Cardiac fibroblast (primary cell): ENCODE data around the gene ZFYVE19.

Source experiments
- DNase-seq, 2 donors: peaks; one replicate each; pipeline versions ENCODE4 v3.0.0 to v3.0.0-alpha.2; 2010; ENCODE audit warnings: low read depth in 2 of 2
- H3K4me3 ChIP-seq, 2 donors: replicated peaks in 1 of 2; 1 replicate in 1 of 2; 2 replicates in 1 of 2; pipeline ENCODE4 v1.5.1; 2011; ENCODE audit warnings: low read depth in 2 of 2, low read length in 2 of 2, mild to moderate bottlenecking in 2 of 2, moderate library complexity in 1 of 2
- TF ChIP-seq, protein P1 (sequence below): IDR thresholded peaks from one replicate; pipeline ENCODE4 v1.5.1; 2011; ENCODE audit warnings: low read depth, mild to moderate bottlenecking, low read length, inconsistent platforms

Gene ZFYVE19

DNA sequence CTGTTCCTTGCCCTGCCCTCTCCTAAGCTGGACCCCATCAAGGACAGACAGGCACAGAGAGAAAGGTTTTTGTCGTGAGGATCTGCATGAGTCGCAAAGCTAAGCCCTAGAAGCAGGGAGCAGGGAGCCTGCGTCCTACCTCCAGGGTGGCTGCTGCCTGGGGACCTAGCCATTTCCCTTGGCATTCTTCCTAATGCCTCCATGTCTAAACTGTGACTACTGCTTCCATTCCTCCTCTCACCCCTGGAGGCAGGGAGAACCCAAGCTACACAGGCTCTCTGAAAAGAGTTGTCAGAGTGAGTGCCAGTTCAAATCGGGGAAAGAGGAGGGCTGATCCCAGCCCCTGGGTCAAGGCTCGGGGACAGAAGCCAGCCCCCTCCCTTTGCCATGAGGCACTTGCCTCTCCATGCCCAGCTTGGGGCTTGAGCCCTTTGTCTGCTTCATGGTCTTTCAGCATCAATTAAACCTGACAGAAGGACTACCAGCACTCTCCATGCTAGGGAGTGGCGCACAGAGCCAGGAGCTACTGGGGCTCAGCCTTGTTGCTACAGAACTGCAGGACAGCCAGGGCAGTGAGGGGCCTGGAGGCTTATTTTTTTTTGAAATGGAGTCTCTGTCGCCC, 40.6 kb upstream of the ZFYVE19 start:
- DNase-seq: peak in 1 of 2 donors; percentile 19
- TF ChIP-seq, protein P1, sequence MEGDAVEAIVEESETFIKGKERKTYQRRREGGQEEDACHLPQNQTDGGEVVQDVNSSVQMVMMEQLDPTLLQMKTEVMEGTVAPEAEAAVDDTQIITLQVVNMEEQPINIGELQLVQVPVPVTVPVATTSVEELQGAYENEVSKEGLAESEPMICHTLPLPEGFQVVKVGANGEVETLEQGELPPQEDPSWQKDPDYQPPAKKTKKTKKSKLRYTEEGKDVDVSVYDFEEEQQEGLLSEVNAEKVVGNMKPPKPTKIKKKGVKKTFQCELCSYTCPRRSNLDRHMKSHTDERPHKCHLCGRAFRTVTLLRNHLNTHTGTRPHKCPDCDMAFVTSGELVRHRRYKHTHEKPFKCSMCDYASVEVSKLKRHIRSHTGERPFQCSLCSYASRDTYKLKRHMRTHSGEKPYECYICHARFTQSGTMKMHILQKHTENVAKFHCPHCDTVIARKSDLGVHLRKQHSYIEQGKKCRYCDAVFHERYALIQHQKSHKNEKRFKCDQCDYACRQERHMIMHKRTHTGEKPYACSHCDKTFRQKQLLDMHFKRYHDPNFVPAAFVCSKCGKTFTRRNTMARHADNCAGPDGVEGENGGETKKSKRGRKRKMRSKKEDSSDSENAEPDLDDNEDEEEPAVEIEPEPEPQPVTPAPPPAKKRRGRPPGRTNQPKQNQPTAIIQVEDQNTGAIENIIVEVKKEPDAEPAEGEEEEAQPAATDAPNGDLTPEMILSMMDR: no peak
- no peak overlapping the region for H3K4me3 ChIP-seq

DNA sequence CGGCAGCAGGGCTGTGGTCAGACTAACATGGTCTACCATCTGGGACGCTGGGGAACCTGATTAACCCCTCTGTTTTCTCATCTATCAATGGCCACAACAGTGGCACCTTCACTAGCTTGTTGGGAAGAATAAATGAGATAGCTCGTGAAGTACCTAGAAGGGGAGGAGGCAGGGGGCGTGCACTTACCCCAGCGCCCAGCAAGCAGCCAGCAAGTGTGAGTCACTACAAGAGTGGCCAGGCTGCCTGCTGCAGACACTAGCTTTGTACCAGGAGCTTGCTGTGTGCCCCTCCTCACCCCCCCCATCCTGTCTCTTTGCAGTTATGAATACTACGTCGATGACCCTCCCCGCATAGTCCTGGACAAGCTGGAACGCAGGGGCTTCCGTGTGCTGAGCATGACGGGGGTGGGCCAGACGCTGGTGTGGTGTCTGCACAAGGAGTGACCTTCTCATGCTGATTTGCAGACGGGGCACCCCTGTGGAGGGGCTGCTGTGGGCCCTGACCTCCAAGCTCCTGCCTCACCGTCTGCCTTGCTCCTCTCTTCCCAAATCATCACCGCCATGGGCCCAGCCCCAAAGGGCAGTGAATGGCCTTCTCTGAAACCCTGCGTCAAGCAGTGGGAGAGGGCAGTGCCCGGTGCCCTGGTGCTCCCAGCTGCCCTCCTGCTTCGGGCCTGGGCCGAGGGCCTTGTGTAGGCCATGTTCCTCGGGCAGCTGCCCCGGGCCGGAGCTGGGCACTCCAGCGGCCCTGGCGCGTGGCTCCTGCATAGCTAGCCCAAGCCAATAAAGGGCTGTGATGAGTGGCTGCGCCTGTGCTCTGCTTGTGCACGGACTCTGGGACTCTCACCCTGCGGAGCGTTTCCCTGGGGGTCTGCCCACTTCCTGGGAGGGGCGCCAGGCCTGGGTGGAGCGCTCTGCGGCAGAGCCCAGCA, 39.7 kb upstream of the ZFYVE19 start:
- peak; percentile 42 to 44 for DNase-seq
- TF ChIP-seq, protein P1: no peak
- no peak overlapping the region for H3K4me3 ChIP-seq

DNA sequence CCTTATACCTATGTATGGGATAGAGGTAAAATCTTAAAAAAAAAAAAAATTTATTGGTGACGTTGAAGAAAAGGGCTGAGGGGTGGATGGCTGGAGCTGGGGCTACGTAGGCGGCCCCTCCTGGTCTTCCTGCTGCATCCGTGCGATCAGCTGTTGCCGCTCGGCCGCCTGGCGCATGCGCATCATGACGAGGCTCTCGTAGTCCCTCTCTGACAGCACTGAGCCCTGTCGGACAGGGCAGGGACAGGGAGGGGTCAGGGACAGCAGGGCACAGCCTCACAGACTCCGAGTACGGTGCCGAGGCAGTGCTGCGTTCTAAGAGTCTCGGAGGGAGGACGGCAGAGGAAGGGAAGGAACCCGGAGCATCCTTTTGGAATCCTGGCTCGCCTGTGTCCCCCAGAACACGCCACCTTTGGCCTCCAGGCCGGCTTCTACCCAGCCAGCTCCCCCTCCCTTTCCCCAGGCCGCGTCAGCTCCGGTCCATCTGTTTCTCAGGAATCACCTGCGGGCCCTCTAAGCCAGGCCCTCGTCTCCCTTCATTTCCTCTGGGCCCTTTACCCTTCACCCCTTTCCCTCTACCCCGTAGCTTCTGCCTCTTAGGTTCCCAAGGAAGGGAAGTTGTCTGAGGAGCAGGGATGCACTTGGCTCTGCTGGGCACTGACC, 38.9 kb upstream of the ZFYVE19 start:
- no peak for DNase-seq
- H3K4me3 ChIP-seq: no peak overlapping the region
- TF ChIP-seq, protein P1: no peak

DNA sequence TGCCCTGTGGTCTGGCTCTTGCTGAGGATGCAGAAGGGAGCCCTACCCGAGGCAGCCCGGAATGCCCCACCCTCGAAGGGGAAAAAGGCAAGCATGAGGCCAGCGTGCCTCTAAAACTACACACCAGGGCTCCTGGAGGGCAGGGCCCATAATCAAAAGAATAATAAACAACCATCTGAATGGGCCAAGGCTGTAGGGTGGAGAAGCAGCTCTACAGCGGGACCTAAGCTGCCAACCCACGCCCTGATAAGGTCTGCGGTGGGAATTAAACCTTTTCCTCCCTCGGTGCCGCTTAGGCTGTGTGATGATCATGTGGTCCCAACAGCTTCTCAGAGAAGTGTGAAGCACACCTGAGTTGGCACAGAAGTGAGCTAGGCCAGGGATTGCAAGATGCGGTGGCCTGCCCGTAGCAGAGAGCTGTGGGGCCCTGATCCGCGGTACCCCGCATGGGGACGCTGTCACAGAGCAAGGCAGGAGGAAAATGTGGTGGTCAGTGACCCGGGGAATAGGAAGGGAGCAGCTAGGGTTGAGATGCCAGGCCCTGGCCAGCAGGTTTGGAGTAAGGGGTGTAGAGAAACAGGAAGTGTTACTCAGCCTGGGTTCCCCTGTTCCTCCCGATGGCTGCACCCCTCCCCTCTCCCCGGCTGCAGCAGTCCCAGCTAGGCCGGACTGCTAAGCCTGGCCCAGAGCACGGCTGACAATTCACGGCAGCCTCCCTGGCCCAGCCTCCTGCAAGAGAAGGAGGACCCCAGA, 38.2 kb upstream of the ZFYVE19 start:
- no peak overlapping the region for H3K4me3 ChIP-seq
- TF ChIP-seq, protein P1: no peak
- no peak for DNase-seq

DNA sequence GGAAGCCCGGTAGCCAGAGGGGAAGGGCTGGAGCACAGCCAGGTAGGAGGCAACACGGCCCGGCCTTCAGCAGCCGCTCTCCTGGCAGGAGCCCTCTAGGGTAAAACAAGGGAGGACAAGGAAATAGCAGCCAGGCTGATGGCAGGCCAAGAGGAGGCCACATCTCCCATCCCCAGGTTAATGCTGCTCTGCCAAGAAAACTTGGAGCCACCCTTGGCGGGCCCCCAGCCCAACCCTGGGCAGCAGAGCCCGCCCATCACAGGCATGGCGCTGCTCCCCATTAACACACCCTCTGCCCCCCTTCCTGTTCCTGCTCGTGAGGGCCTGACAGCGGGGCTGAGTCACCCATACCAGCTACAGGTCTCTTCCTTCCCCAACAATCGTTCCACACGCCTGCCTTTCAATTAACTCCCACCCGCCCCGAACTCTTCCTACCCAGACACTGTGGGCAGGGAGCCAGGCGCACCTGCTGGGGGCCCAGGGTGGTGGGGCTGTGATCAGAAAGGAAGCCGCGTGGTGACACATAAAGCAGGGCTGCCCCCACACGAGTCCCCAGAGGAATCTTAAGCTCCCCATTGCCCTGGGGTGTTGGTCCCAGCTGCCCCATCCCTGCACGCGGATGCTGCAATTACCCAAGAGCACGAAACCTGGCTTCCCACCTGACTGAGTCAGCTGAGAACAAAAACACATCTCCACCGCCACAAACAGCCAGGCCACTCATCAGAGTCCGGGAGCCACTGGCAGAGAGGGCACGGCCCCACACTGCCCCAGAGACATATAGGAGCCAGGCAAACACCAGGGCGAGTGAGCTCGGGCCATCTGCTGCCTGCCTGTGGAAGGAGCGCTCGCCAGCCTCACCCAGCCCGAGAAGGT, 37.4 kb upstream of the ZFYVE19 start, which contains the start of gene C15orf62:
Gene C15orf62, plus strand, starts transcription at position 707 of the 873 bp plus-strand sequence. CDS start 516 bp downstream, outside the sequence.
- H3K4me3 ChIP-seq: no peak within 1 kb of the TSS
- peak; percentile 25 to 58 for DNase-seq
- TF ChIP-seq, protein P1: no peak
